ENCODE measurements around the gene TNFRSF12A. TPM values are rescaled to one million over a fixed set of nuclear protein-coding genes. Genes with fewer than 3 reads are reported as not detected.

The TNFRSF12A gene
- total and polyA plus RNA-seq, 10 of the 15 experiments (the other 5 are each of a cell fraction or from before 2014, with no cell fraction given), result 0.35 to 1.7 (median 1.2) TPM; not detected in 2

GRCh38 chr16:2983706-2984136, 36.4 kb upstream of the TNFRSF12A start (continued):
- no peak for TF ChIP-seq MLLT1 (IDR thresholded peaks at IDR 0.05)
- TF ChIP-seq SMARCA5 (IDR thresholded peaks at IDR 0.05), result peak; percentile 67; the same call in 1 of the 2 replicates
- no peak for TF ChIP-seq USF1 (IDR thresholded peaks at IDR 0.05; ENCODE audit: borderline replicate concordance, extremely low read length, insufficient read depth, low read depth, low read length)
- TF ChIP-seq PAX5 (IDR thresholded peaks at IDR 0.05; ENCODE audit: borderline replicate concordance, low read depth, low read length), result no peak
- no peak for TF ChIP-seq TCF3 (IDR thresholded peaks at IDR 0.05; ENCODE audit: borderline replicate concordance, insufficient read depth, low read depth, low read length)
- TF ChIP-seq SUPT20H (IDR thresholded peaks at IDR 0.05; ENCODE audit: borderline replicate concordance, control insufficient read depth, low read depth, low read length), result no peak
- TF ChIP-seq EED (IDR thresholded peaks at IDR 0.05; ENCODE audit: low read depth), result peak; percentile 73
- TF ChIP-seq ASH2L (IDR thresholded peaks at IDR 0.05; ENCODE audit: borderline replicate concordance, low read depth), result no peak
- no peak for TF ChIP-seq NFYA (IDR thresholded peaks at IDR 0.05; ENCODE audit: borderline replicate concordance, low read depth, low read length)
- no peak for TF ChIP-seq CHD4 (IDR thresholded peaks at IDR 0.05)
- no peak for TF ChIP-seq MYC (IDR thresholded peaks at IDR 0.05; ENCODE audit: insufficient read depth, insufficient read length, insufficient replicate concordance, low read length, severe bottlenecking)
- no peak for TF ChIP-seq JUND (IDR thresholded peaks at IDR 0.05; ENCODE audit: low read depth, low read length)
- TF ChIP-seq MXI1 (IDR thresholded peaks at IDR 0.05; ENCODE audit: low read depth, low read length), result no peak
- no peak for TF ChIP-seq TARDBP (IDR thresholded peaks at IDR 0.05; ENCODE audit: borderline replicate concordance)
- no peak for TF ChIP-seq PBX3 (IDR thresholded peaks at IDR 0.05; ENCODE audit: insufficient replicate concordance, low read depth, low read length)
- TF ChIP-seq MYB (IDR thresholded peaks at IDR 0.05; ENCODE audit: borderline replicate concordance, low read depth, low read length), result no peak
- TF ChIP-seq ATF2 (IDR thresholded peaks at IDR 0.05; ENCODE audit: low read length), result no peak
- no peak for TF ChIP-seq SRF (IDR thresholded peaks at IDR 0.05; ENCODE audit: low read depth in 2 of 2, low read length in 2 of 2)
- no peak for TF ChIP-seq ZZZ3 (IDR thresholded peaks at IDR 0.05; ENCODE audit: control insufficient read depth, insufficient read length, low read depth)
- TF ChIP-seq LARP7 (IDR thresholded peaks at IDR 0.05), result peak; percentile 49; the same call in 1 of the 2 replicates
- TF ChIP-seq HDGF (IDR thresholded peaks at IDR 0.05), result 0 out of 2 replicates have a peak, but pooled peaks have one; percentile 39
- no peak for TF ChIP-seq NR2F1 (conservative IDR thresholded peaks at IDR 0.05)
- no peak for TF ChIP-seq STAT3 (IDR thresholded peaks at IDR 0.05; ENCODE audit: low read depth, low read length)
- TF ChIP-seq BHLHE40 (IDR thresholded peaks at IDR 0.05; ENCODE audit: borderline replicate concordance in 1 of 2, low read depth in 2 of 2, low read length in 1 of 2), result peak; percentile 36 to 48; a peak in 1 of 4 replicates
